Activated B cell treated with CpG ODN at 0.5 μM for 24 hours (primary cell): ENCODE data around the gene BCAN. TPM values are rescaled to one million over a fixed set of nuclear protein-coding genes. Genes with fewer than 3 reads are reported as not detected.

Experiments
- ATAC-seq: fragments of 200-7000 bp; cut with Tn5 transposase; one replicate; pipeline ENCODE4 v1.10.0; 2021; ENCODE audit warnings: low read depth, mild to moderate bottlenecking, moderate library complexity
- CTCF ChIA-PET: fragments of 350-600 bp; sonication (Branson Sonifier 250); formaldehyde crosslinking; loops from one replicate; lab custom pipeline; 2021; ENCODE audit warnings: antibody characterized with exemption; lab: Charles Lee
- POLR2A ChIA-PET: fragments of 350-600 bp; sonication (Branson Sonifier 250); formaldehyde crosslinking; loops from one replicate; lab custom pipeline; 2021; ENCODE audit warnings: antibody characterized with exemption; lab: Charles Lee
- DNase-seq: peaks from one replicate; pipeline ENCODE4 v3.0.0; 2022
- H3K27ac Mint-ChIP-seq: one replicate; pipeline ENCODE4 v1.8.0; 2020; ENCODE audit warnings: mixed read lengths
- H3K27me3 Mint-ChIP-seq: one replicate; pipeline ENCODE4 v1.8.0; 2021; ENCODE audit warnings: mixed read lengths
- H3K36me3 Mint-ChIP-seq: one replicate; pipeline ENCODE4 v1.8.0; 2021; ENCODE audit warnings: low read depth, mixed read lengths
- H3K4me1 Mint-ChIP-seq: one replicate; pipeline ENCODE4 v1.8.0; 2021; ENCODE audit warnings: mixed read lengths
- H3K4me3 Mint-ChIP-seq: one replicate; pipeline ENCODE4 v1.8.0; 2020; ENCODE audit warnings: mild to moderate bottlenecking, mixed read lengths
- H3K9me3 Mint-ChIP-seq: one replicate; pipeline ENCODE4 v1.8.0; 2020; ENCODE audit warnings: mixed read lengths
- intact Hi-C: fragments of 100-400 bp; cut with micrococcal nuclease; formaldehyde crosslinking; loops from one replicate; pipeline ENCODE4 v1.15.1; 2024
- total RNA-seq: library from RNA; stranded (reverse); gene quantifications from 2 replicates; pipeline ENCODE4 v1.2.3, GENCODE V29; 2022
- TF ChIP-seq, protein P1 (sequence below): fragments of 200-600 bp; IDR thresholded peaks from one replicate; pipeline ENCODE4 v1.8.0; 2022; ENCODE audit warnings: antibody characterized with exemption, mild to moderate bottlenecking

The BCAN gene
- total RNA-seq, 1 donor from 2014 or later = 0.51 TPM

DNA sequence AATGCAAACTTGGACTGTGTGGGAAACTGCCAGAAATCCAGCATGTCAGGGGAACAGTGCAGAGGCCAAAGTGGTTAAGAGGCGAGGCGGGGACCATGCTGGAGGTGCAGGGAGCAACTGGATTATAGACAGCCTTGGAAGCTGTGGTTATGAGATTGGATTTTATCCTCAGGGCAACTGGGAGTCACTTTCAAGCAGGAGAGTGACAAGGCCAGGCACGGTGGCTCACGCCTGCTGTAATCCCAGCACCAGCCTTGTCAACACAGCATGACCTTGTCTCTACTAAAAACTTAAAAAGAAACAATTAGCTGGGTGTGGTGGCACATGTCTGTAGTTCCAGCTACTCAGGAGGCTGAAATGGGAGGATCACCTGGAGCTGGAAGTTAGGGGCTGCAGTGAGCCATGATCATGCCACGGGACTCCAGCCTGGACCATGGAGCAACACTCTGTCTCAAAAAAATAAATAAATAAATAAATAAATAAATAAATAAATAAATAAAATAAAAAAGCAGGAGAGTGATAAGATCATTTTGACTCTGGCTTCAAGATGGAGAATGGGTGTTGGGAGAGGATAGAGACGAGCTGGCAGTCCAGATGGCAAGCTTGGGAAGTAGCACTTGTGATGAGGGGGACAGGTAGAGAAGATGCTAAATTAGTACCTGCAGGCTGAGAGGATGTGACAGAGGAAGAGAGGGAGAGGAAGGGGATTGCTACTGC lies 19.2 kb upstream of the BCAN start:
- H3K27me3 Mint-ChIP-seq = peaks cover 42% of the 10 kb centered on the region
- TF ChIP-seq, protein P1, sequence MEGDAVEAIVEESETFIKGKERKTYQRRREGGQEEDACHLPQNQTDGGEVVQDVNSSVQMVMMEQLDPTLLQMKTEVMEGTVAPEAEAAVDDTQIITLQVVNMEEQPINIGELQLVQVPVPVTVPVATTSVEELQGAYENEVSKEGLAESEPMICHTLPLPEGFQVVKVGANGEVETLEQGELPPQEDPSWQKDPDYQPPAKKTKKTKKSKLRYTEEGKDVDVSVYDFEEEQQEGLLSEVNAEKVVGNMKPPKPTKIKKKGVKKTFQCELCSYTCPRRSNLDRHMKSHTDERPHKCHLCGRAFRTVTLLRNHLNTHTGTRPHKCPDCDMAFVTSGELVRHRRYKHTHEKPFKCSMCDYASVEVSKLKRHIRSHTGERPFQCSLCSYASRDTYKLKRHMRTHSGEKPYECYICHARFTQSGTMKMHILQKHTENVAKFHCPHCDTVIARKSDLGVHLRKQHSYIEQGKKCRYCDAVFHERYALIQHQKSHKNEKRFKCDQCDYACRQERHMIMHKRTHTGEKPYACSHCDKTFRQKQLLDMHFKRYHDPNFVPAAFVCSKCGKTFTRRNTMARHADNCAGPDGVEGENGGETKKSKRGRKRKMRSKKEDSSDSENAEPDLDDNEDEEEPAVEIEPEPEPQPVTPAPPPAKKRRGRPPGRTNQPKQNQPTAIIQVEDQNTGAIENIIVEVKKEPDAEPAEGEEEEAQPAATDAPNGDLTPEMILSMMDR = no peak
- H3K27ac Mint-ChIP-seq = peak overlapping the region; percentile 67
- no peaks in the 10 kb centered on the region for H3K36me3 Mint-ChIP-seq
- ChIA-PET CTCF (interaction anchor here (1.3 to 4.6 kb wide), 3 partner anchors 37 to 268 kb away, joined by 3 to 34 read pairs (median 6); no protein-coding TSS in a partner anchor), POLR2A (interaction anchor here (0.8 kb wide), 1 partner anchor 98 kb away, joined by 3 read pairs; no protein-coding TSS in a partner anchor)
- DNase-seq (no peak), ATAC-seq (no peak)
- H3K9me3 Mint-ChIP-seq = no peaks in the 10 kb centered on the region
- peaks cover 12% of the 10 kb centered on the region for H3K4me1 Mint-ChIP-seq
- intact Hi-C loops = loop anchor here (5.0 kb wide), 2 partner anchors 40 to 235 kb away; no protein-coding TSS in a partner anchor
- H3K4me3 Mint-ChIP-seq = no peak overlapping the region

DNA sequence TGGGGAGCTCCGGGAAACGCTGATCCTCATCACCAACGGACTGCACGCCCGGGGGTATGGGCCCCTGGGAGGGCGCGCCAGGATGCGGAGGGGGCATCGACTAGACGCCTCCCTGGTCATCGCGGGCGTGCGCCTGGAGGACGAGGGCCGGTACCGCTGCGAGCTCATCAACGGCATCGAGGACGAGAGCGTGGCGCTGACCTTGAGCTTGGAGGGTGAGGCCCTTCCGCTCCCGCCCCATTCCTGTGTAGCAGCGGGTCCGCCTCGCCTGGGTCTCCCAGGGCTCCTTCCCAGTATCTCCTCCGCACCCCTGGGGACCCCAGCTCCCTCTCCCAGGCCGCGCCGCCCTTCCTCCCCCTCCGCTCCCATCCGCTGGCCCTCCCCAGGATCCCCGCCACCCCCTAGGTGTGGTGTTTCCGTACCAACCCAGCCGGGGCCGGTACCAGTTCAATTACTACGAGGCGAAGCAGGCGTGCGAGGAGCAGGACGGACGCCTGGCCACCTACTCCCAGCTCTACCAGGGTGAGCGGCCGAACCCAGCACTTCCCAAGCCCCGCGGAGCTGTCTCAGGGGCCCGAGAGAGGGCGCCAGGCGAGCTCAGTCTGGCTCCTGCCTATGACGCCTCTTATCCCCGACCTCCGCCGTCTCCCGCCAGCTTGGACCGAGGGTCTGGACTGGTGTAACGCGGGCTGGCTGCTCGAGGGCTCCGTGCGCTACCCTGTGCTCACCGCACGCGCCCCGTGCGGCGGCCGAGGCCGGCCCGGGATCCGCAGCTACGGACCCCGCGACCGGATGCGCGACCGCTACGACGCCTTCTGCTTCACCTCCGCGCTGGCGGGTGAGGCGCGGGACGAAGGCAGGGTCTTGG lies 17.7 kb upstream of the BCAN start:
- no peaks in the 10 kb centered on the region for H3K36me3 Mint-ChIP-seq
- H3K27ac Mint-ChIP-seq = no peak overlapping the region
- CTCF ChIA-PET = interaction anchor here (0.7 to 5.4 kb wide), 22 partner anchors 10 to 266 kb away, joined by 3 to 63 read pairs (median 5); partner anchors contain the start of gene NES
- peak; percentile 47 for DNase-seq
- peaks cover 12% of the 10 kb centered on the region for H3K4me1 Mint-ChIP-seq
- no peaks in the 10 kb centered on the region for H3K9me3 Mint-ChIP-seq
- POLR2A ChIA-PET = interaction anchor here (0.6 to 1.4 kb wide), 8 partner anchors 18 to 178 kb away, joined by 3 to 7 read pairs (median 4); partner anchors contain the start of genes ISG20L2, MEF2D, METTL25B and NAXE
- H3K4me3 Mint-ChIP-seq = peak overlapping the region; percentile 70
- intact Hi-C loops = loop anchor here (2.0 to 5.0 kb wide), 3 partner anchors 42 to 267 kb away; no protein-coding TSS in a partner anchor
- H3K27me3 Mint-ChIP-seq = peaks cover 39% of the 10 kb centered on the region
- TF ChIP-seq, protein P1 = no peak
- peak; percentile 63 for ATAC-seq

DNA sequence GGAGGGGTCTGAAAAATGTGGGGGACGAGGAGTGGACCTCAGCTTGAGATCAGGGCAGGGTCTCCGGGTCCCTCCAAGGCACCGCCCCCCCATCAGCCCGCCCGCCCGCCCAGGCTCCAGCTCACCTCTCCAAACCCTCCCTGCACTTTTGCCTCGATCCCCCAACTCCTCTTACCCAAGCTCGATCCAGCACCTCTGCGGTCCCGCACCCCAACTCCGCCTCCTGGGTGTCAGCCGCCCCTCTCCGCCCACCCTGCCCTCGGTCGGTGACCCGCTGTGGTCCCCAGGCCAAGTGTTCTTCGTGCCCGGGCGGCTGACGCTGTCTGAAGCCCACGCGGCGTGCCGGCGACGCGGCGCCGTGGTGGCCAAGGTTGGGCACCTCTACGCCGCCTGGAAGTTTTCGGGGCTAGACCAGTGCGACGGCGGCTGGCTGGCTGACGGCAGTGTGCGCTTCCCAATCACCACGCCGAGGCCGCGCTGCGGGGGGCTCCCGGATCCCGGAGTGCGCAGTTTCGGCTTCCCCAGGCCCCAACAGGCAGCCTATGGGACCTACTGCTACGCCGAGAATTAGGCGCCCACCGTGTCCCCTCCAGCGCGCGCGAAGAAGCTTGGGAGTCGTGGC lies 17.0 kb upstream of the BCAN start:
- H3K9me3 Mint-ChIP-seq = no peaks in the 10 kb centered on the region
- H3K36me3 Mint-ChIP-seq = no peaks in the 10 kb centered on the region
- H3K4me3 Mint-ChIP-seq = peak overlapping the region; percentile 70
- peaks cover 12% of the 10 kb centered on the region for H3K4me1 Mint-ChIP-seq
- intact Hi-C loops = loop anchor here (2.0 to 5.0 kb wide), 3 partner anchors 43 to 266 kb away; no protein-coding TSS in a partner anchor
- ChIA-PET CTCF (interaction anchor here (0.6 to 5.4 kb wide), 21 partner anchors 10 to 303 kb away, joined by 3 to 63 read pairs (median 5); partner anchors contain the start of gene NES), POLR2A (interaction anchor here (0.6 to 1.4 kb wide), 9 partner anchors 32 to 144 kb away, joined by 3 to 7 read pairs (median 4); partner anchors contain the start of genes ISG20L2, MEF2D, METTL25B and NAXE)
- TF ChIP-seq, protein P1 = no peak
- no peak overlapping the region for H3K27ac Mint-ChIP-seq
- DNase-seq = peak; percentile 30
- peak; percentile 4 for ATAC-seq
- peaks cover 34% of the 10 kb centered on the region for H3K27me3 Mint-ChIP-seq

DNA sequence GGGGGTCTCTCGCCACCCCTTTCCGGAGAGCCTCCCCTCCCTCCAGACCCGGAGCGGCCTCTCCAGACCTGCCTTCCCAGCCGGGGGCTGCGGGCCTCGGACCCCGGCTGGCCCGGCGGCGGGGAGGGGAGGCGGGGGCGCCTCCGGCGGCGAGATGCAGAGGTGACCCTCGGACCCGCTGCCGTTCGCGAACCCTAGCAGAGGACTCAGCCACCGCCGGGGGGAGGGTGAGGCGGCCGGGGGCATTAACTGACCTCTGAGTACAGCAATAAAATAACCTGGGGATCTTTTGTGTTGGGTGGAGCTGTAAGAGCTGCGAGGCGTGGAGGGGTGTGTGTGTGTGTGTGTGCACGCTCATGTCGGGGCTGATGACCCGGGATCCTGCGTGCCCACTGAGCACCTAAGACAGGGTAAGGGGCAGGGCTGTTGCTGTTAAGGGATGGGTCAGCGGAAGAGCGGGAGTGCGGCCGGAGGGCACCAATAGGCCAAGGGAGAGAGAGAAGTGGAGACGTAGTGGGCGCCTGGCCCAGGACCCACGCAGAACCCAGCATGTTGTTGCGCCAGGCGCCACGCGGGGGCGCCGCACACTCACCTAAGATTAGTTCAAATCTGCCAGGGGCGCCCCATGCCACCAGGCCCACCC lies 16.4 kb upstream of the BCAN start:
- ATAC-seq = peak; percentile 71
- TF ChIP-seq, protein P1 = peak; percentile 27
- peak overlapping the region; percentile 74 for H3K4me3 Mint-ChIP-seq
- H3K9me3 Mint-ChIP-seq = no peaks in the 10 kb centered on the region
- CTCF ChIA-PET = interaction anchor here (0.6 to 5.4 kb wide), 13 partner anchors 9 to 302 kb away, joined by 3 to 63 read pairs (median 5); partner anchors contain the start of gene NES
- H3K27ac Mint-ChIP-seq = peak overlapping the region; percentile 3
- H3K27me3 Mint-ChIP-seq = peaks cover 32% of the 10 kb centered on the region
- POLR2A ChIA-PET = interaction anchor here (1.0 to 1.2 kb wide), 2 partner anchors 31 to 53 kb away, joined by 3 read pairs; no protein-coding TSS in a partner anchor
- intact Hi-C loops = loop anchor here (1.0 to 2.0 kb wide), 4 partner anchors 17 to 265 kb away; partner anchors contain the start of gene BCAN
- peaks cover 12% of the 10 kb centered on the region for H3K4me1 Mint-ChIP-seq
- DNase-seq = peak; percentile 66
- H3K36me3 Mint-ChIP-seq = no peaks in the 10 kb centered on the region
